Right lung (tissue), 5 donors: Measurements from ENCODE around the gene BMAL1. TPM values are rescaled to one million over a fixed set of nuclear protein-coding genes. Genes with fewer than 3 reads are reported as not detected.
"Not testable (repeated sequence)": the region's sequence is repeated elsewhere in the genome, so short reads cannot be mapped to it uniquely, and the experiment has no call there.

Experiments
- DNase-seq, 2 donors: peaks; one replicate each; pipeline ENCODE4 v3.0.0-alpha.2; 2013
- polyA plus RNA-seq, 5 donors: library from polyadenylated mRNA; unstranded; fragments of 120-200 nt; gene quantifications; one replicate each; pipeline versions ENCODE4 v1.2.1 to v1.2.3, GENCODE V29; 2013; ENCODE audit warnings: inconsistent platforms in 1 of 5, low replicate concordance in 1 of 5; ENCODE audit not compliant: insufficient read length in 5 of 5, insufficient read depth in 1 of 5

BMAL1 gene
- polyA plus RNA-seq, 5 donors, result 9.1 to 14.4 (median 12.0) TPM

DNA sequence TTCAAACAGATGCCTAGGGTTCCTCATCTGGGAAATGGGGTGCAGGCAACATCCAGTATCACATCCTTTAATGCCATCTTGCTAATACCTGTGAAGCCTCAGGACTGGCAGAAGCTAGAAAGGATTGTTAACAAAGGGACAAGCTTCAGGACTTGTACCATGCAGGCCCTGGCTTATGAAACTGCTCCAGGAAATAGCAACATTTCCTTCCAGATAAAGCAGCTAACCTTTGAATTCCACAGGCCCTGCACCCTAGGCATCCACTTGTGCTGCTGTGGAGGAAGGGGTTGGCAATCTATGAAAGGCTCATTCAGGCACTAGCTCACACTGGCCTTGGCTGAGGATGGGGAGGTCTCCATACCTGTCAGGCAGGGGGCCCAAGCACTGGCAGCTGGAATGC is 98.2 kb downstream of the BMAL1 start:
- no peak for DNase-seq

GRCh38 chr11:13376402-13376801 is 98.8 kb downstream of the BMAL1 start:
- DNase-seq, result no peak

DNA sequence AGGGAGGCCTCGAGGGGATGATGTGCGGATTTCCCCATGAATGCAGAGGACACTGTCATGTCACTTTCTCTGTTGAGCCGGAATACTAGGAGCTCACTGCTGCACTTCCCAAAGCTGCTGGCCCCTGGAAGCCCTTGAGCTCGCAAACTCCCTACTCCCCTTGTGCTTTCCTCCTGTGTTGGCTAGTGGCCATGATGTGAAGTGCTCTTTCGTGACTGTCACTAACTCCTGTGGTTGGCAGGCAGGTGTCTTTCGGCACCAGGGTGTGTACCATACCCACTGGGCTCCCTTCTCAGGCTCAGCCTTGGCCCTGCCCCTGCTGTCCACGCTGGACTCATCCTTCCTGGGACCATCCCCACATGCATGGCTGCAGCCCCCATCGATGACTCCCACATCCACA is 99.2 kb downstream of the BMAL1 start:
- DNase-seq, result no peak

DNA sequence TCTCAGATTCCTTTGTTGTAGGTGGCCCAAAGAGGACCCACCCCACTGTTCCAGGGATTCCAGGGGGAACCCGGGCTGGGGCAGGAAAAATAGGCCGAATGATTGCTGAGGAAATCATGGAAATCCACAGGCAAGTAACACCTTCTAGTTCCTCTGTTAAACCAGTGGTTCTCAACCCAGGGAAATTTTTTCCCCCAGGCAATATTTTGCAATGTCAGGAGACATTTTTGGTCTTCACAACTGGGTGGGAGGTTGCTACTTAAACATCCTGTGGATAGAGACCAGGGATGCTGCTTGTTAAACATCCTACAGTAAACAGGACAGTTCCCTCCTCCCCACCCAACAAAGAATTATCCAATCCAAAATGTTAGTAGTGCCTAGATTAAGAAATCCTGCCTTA is 100.7 kb downstream of the BMAL1 start:
- DNase-seq, result no peak

GRCh38 chr11:13380731-13381130 is 103.1 kb downstream of the BMAL1 start:
- DNase-seq, result no peak

DNA sequence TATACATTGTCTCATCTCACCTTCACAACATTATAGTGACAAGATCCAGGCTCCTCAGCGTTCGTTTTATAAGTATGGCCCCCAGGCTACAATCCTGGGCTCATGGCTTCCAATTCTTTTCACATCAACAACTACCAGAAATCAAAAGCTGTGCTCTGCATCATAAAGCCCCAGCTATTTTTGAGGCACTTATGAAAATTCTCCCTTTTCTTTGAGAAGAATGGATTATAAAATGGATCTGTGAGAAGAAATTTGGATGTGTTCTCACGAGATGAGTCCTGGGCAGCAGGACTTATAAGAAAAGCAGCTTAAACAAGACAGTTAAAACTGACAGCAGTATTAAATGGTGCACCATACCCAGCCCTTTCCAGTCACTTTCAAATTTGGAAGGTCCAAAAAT is 105.2 kb downstream of the BMAL1 start:
- DNase-seq, result no peak

GRCh38 chr11:13384908-13385640 is 107.5 kb downstream of the BMAL1 start:
- DNase-seq, result peak; percentile 13 to 28

GRCh38 chr11:13386567-13386966 is 109.0 kb downstream of the BMAL1 start:
- DNase-seq, result no peak

- no peak for DNase-seq
Measured at GRCh38 chr11:13388741-13389140, 111.2 kb downstream of the BMAL1 start.

- no peak for DNase-seq
Measured at GRCh38 chr11:13391217-13391616, 113.6 kb downstream of the BMAL1 start.

DNA sequence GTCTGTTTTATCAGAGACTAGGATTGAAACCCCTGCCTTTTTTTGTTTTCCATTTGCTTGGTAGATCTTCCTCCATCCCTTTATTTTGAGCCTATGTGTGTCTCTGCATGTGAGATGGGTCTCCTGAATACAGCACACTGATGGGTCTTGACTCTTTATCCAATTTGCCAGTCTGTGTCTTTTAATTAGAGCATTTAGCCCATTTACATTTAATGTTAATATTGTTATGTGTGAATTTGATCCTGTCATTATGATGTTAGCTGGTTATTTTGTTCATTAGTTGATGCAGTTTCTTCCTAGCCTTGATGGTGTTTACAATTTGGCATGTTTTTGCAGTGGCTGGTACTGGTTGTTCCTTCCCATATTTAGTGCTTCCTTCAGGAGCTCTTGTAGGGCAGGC is 120.7 kb downstream of the BMAL1 start:
- not testable (repeated sequence) for DNase-seq

GRCh38 chr11:13405220-13405619 is 127.6 kb downstream of the BMAL1 start:
- DNase-seq, result no peak

DNA sequence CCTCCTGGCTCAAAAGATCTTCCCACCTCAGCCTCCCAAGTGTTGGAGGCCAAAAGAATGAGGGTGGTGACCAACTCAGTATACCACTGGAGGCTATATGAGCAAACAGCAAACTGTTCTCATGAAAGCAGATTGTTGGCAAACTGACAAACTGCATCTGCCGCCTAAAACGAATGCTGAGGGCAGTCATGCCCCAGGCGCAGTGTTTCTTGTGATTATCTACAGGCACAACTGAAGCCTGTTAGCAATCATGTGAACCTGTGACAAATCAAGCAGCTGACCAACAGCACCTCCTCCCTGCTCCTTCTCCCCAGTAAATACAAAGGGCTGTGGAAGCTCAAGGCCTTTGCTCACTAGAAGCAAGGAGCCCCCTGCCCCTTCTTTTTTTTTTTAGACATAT is 137.6 kb downstream of the BMAL1 start:
- DNase-seq, result no peak

DNA sequence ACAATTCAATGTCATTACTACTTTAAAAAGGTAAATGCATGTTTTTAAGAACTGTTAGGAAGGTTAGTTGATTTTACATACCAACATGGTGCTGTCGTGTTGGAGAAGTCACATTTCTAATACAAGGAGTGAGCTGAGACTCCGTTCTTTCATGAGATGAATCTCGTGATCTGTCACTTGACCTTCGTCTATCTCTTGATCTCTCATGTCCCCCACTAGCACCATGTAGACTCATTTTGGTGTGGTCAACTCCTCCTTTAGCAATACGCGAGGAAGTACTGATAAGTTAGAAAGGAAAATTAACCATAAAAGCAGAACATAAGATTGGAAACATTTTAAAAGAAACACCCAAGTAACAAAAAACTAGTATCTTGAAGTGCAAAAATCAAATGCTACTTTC is 144.0 kb downstream of the BMAL1 start:
- no peak for DNase-seq

GRCh38 chr11:13423372-13423771 is 145.8 kb downstream of the BMAL1 start:
- DNase-seq, result no peak

GRCh38 chr11:13427440-13427839 is 149.8 kb downstream of the BMAL1 start:
- DNase-seq, result no peak

DNA sequence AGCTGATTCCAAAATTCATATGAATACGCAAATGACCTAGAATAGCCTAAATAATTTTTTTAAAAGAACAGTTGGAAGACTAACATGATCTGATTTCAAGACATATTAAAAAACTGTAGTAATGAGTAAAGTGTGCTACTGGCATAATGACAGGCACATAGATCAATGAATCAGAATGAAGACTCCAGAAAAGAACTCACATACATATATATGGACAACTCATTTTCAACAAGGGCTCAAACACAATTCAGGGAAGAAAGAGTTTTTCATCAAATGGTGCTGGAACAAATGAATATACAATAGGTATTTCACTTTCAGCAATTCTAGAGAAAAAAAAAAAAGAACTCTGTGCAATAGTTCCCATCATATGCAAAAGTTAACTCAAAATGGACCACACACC is 151.7 kb downstream of the BMAL1 start:
- no peak for DNase-seq

DNA sequence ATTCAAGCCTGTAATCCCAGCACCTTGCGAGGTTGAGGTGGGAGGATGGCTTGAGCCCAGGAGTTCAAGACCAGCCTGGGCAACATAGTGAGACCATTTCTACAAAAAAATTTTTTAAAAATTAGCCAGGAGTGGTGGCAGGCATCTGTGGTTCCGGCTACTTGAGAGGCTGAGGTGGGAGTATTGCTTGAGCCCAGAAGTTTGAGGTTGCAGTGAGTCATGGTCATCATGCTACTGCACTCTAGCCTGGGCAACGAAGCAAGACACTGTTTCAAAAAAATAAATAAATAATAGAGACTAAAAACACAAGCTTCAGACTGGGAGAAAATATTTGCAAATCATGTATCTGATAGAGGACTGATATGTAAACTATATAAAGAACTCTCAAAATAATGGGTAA is 152.2 kb downstream of the BMAL1 start:
- DNase-seq, result no peak

DNA sequence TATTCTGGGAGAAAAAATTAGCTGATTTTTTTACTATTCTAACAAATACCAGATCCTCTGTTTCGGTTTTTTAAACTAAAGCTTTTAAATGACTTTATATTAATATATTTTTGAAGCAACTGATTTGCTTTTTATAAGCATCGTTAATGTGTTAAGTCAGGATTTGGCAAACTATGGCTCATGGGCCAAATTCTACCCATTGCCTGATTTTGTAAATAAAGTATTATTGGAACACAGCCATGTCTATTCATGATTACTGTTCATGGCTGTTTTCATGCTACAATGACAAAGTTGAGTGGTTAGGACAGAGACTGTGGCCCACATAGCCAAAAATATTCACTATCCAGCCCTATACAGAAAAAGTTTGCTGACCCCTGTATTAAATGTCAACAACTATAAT is 155.8 kb downstream of the BMAL1 start:
- no peak for DNase-seq

GRCh38 chr11:13434247-13435205 is 156.9 kb downstream of the BMAL1 start:
- no peak for DNase-seq

- DNase-seq, result not testable (repeated sequence)
Measured at GRCh38 chr11:13436836-13437235, 159.2 kb downstream of the BMAL1 start.
